ENCODE measurements around the gene TMEM154.

TMEM154 gene

DNA sequence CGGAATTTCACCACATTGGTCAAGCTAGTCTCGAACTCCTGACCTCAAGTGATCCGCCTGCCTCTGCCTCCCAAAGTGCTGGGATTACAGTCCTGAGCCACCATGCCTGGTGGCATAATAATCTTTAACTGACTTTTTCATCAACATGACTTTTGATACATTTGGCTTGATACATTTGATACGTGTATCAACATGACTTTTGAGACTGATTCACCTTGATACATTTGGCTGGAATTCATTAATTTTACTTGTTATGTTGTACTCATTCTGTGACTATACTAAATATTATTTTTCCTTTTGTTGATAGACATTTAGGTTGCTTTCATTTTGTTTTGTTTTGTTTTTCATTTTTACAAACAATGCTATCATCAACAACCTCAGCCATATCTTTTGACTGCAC, 6.3 kb downstream of the TMEM154 start:
- Histone ChIP-seq H3K4me1 (no peaks in the 10 kb centered on the region), H3K9me3 (no peaks in the 10 kb centered on the region), H3K4me3 (no peak overlapping the region), H3K27me3 (peaks cover 0 to 11% of the 10 kb centered on the region in 2 donors), H3K27ac (no peak overlapping the region), H3K36me3 (no peaks in the 10 kb centered on the region)
- DNase-seq = no peak
- intact Hi-C loops (cut with DNase I; ENCODE audit: low total_unique reads) = no loop called here
- TF ChIP-seq, protein P1, sequence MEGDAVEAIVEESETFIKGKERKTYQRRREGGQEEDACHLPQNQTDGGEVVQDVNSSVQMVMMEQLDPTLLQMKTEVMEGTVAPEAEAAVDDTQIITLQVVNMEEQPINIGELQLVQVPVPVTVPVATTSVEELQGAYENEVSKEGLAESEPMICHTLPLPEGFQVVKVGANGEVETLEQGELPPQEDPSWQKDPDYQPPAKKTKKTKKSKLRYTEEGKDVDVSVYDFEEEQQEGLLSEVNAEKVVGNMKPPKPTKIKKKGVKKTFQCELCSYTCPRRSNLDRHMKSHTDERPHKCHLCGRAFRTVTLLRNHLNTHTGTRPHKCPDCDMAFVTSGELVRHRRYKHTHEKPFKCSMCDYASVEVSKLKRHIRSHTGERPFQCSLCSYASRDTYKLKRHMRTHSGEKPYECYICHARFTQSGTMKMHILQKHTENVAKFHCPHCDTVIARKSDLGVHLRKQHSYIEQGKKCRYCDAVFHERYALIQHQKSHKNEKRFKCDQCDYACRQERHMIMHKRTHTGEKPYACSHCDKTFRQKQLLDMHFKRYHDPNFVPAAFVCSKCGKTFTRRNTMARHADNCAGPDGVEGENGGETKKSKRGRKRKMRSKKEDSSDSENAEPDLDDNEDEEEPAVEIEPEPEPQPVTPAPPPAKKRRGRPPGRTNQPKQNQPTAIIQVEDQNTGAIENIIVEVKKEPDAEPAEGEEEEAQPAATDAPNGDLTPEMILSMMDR (IDR thresholded peaks at IDR 0.05) = no peak

DNA sequence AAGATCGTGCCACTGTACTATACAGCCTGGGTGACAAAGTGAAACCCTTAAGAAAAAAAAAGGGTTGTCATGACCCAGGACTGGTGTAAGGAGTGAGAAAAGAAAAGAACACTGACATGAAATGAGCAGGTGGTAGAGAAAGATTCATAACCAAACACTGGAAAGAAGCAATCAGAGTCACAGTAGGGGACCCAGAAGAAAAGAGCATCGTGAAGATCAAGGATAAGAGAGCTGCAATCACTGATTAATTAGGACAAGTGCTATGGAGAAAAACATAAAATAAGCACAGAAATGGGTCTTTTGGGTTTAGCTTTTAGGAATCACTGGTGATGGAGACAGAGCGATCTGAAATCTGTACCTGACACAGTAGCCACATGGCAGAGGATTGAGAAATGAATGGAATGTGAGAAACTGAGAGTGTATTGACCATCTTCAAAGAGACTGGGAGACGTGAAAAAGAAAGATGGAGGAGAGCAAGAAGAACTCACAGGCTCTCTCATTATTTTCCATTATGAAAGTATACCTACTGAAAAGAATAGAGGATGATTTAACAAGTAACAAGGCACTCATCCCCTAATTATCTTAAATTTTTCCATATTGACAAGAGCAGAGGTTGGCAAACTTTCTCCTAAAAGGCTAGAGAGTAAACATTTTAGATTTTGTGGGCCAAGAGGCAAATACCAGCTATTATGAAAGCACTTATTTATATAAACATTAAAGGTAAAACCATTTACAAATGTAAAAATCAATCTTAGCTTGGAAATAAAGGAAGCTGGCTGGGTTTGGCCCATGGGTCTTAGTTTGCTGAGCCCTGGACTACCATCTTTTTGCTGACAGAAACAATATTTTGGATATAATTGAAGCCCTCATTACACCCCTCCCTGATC, 7.3 kb downstream of the TMEM154 start:
- DNase-seq = no peak
- H3K9me3 ChIP-seq = no peaks in the 10 kb centered on the region
- TF ChIP-seq, protein P1 (IDR thresholded peaks at IDR 0.05) = no peak
- H3K27me3 ChIP-seq = peaks cover 0 to 6% of the 10 kb centered on the region in 2 donors
- no peak overlapping the region for H3K27ac ChIP-seq
- no peaks in the 10 kb centered on the region for H3K4me1 ChIP-seq
- H3K36me3 ChIP-seq = no peaks in the 10 kb centered on the region
- H3K4me3 ChIP-seq = no peak overlapping the region
- intact Hi-C loops (cut with DNase I; ENCODE audit: low total_unique reads) = no loop called here

DNA sequence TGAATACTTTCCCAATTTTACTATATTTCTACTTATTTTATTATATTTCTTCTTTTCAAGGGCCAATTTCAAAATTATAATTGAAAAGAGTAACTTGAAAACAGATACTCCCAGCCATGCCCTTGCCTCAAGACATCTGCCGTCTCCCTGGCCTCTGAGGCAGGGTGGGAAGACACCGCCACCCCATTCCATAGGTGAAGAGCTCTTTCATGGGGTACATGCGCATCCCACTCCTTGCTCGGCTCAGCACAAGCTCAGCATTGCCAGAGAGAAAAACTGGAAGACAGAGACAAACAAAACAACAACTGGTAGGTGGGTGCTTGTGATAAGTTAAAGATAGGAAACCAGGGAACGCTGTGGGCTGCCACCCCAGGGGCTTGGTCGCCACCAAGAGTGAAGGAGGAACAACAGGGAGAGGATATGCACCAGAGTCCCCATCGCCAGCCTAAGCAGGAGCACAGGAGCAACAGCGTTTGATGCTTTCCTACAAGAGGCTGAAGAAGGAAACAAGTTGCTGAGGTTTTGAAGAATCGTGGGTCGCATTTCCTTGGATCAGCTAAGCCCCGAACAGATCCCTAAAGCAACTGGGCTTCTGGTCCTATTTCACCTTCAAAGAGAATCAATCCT, 11.3 kb downstream of the TMEM154 start:
- H3K9me3 ChIP-seq = no peaks in the 10 kb centered on the region
- H3K4me1 ChIP-seq = no peaks in the 10 kb centered on the region
- intact Hi-C loops (cut with DNase I; ENCODE audit: low total_unique reads) = no loop called here
- no peak overlapping the region for H3K27ac ChIP-seq
- no peaks in the 10 kb centered on the region for H3K27me3 ChIP-seq
- TF ChIP-seq, protein P1 (IDR thresholded peaks at IDR 0.05) = no peak
- H3K36me3 ChIP-seq = no peaks in the 10 kb centered on the region
- no peak overlapping the region for H3K4me3 ChIP-seq
- no peak for DNase-seq

DNA sequence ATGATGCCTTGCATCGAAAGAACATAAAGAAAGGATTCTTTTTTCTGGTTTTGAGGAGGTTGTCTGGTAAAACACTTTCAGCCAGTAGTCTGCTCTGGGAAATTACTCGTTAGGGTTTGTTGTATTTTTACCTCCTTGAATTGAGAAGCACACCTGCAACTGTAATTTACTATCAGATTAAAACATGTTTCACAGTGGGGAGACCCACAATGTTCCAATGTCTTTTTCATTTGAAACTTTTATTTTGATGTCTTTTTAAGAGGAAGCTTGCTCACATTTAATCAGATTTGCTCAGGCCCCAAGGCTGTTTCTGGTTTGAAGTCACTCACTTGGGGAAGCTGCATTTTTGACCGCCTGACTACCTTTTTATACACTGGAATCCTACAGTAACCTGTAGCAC, 12.0 kb downstream of the TMEM154 start:
- intact Hi-C loops (cut with DNase I; ENCODE audit: low total_unique reads) = no loop called here
- H3K4me3 ChIP-seq = no peak overlapping the region
- no peak for DNase-seq
- H3K27ac ChIP-seq = no peak overlapping the region
- TF ChIP-seq, protein P1 (IDR thresholded peaks at IDR 0.05) = no peak
- no peaks in the 10 kb centered on the region for H3K9me3 ChIP-seq
- no peaks in the 10 kb centered on the region for H3K4me1 ChIP-seq
- no peaks in the 10 kb centered on the region for H3K36me3 ChIP-seq
- no peaks in the 10 kb centered on the region for H3K27me3 ChIP-seq

DNA sequence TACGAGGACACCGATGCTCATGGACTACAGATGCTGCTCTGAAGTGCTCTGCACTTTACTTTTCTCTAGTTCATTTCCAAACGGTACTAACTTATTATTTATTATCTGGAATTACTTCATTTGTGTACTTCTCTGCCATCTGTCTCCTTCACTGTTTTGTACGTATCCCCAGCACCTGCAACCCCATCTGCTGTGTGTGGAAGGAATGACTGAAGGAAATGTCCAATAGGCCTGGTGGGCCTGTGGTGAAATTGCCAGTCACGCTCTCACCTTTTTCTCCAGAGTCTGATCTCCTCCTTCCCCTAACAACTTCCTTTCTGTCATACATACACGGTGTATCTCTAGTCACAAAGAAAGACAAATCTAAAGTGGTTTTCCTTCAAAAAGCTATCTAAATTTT, 12.9 kb downstream of the TMEM154 start:
- intact Hi-C loops (cut with DNase I; ENCODE audit: low total_unique reads) = no loop called here
- DNase-seq = no peak

More for the DNA sequence above, 12.9 kb downstream of the TMEM154 start:
- H3K4me3 ChIP-seq = no peak overlapping the region
- H3K4me1 ChIP-seq = no peaks in the 10 kb centered on the region
- no peaks in the 10 kb centered on the region for H3K27me3 ChIP-seq
- TF ChIP-seq, protein P1 (IDR thresholded peaks at IDR 0.05) = no peak
- H3K9me3 ChIP-seq = no peaks in the 10 kb centered on the region
- no peaks in the 10 kb centered on the region for H3K36me3 ChIP-seq
- H3K27ac ChIP-seq = no peak overlapping the region

Data from tibial artery (tissue), 4 donors.